RWPE1 (cell line): ENCODE results near the gene RASGRP2.

Source experiments
- CTCF ChIA-PET: fragments of 350-600 bp; sonication (Branson Sonifier 250); formaldehyde crosslinking; extraction: SDS; loops from one replicate; lab custom pipeline; 2021; lab: Yijun Ruan, JAX
- POLR2A ChIA-PET: fragments of 400-600 bp; formaldehyde crosslinking; extraction: SDS; loops from one replicate; lab custom pipeline; 2020; ENCODE audit warnings: antibody characterized with exemption; ENCODE audit not compliant: low non-redundant PET; lab: Yijun Ruan, JAX
- DNase-seq: peaks from one replicate; pipeline ENCODE4 v3.0.0; 2012; ENCODE audit warnings: low spot score
- H3K27ac ChIP-seq: fragments of 450-650 bp; 2 replicates; pipeline ENCODE4 v1.5.1; 2017
- CTCF ChIP-seq: fragments of 450-650 bp; conservative IDR thresholded peaks from 2 replicates; pipeline ENCODE4 v1.5.1; 2017; ENCODE audit warnings: low read depth, mild to moderate bottlenecking

Gene RASGRP2

GRCh38 chr11:64747961-64748665 is 4.2 kb upstream of the RASGRP2 start:
- CTCF ChIA-PET: interaction anchor here (0.9 kb wide), 1 partner anchor 95 kb away, joined by 3 read pairs; no protein-coding TSS in a partner anchor
- H3K27ac ChIP-seq: peak overlapping the region; percentile 83
- no peak for TF ChIP-seq CTCF
- POLR2A ChIA-PET: no interaction called here
- no peak for DNase-seq

GRCh38 chr11:64746486-64746885 is 2.5 kb upstream of the RASGRP2 start:
- peak overlapping the region; percentile 83; the same call in 1 of the 2 replicates for H3K27ac ChIP-seq
- ChIA-PET CTCF (interaction anchor here (1.0 to 1.3 kb wide), 2 partner anchors 22 to 29 kb away, joined by 3 to 5 read pairs; no protein-coding TSS in a partner anchor), POLR2A (no interaction called here)

GRCh38 chr11:64745521-64746328 is 1.8 kb upstream of the RASGRP2 start:
- no peak overlapping the region for H3K27ac ChIP-seq
- CTCF ChIA-PET: interaction anchor here (0.5 to 1.3 kb wide), 4 partner anchors 22 to 297 kb away, joined by 3 to 6 read pairs (median 3); no protein-coding TSS in a partner anchor
- no peak for DNase-seq
- POLR2A ChIA-PET: no interaction called here
- TF ChIP-seq CTCF: no peak

More at GRCh38 chr11:64746486-64746885, 2.5 kb upstream of the RASGRP2 start:
- TF ChIP-seq CTCF: no peak
- no peak for DNase-seq

- no peak for DNase-seq
- CTCF ChIA-PET: interaction anchor here (0.5 to 1.1 kb wide), 3 partner anchors 71 to 296 kb away, joined by 3 to 6 read pairs (median 3); no protein-coding TSS in a partner anchor
- no peak for TF ChIP-seq CTCF
- POLR2A ChIA-PET: no interaction called here
- H3K27ac ChIP-seq: no peak overlapping the region
These were observed 1.2 kb upstream of the RASGRP2 start for GRCh38 chr11:64745189-64745520.

- CTCF ChIA-PET: interaction anchor here (0.6 to 3.0 kb wide), 5 partner anchors 40 to 1654 kb away, joined by 3 to 15 read pairs (median 3); no protein-coding TSS in a partner anchor
These were observed 724 bp upstream of the RASGRP2 start for GRCh38 chr11:64744544-64745188.

More at GRCh38 chr11:64744544-64745188, 724 bp upstream of the RASGRP2 start:
- no peak for TF ChIP-seq CTCF
- no peak overlapping the region for H3K27ac ChIP-seq
- POLR2A ChIA-PET: no interaction called here
- DNase-seq: no peak
